OCI-LY1 (cell line): ENCODE measurements around the gene FAM222B.

Experiments
- EZH2 ChIP-seq: fragments of 200-600 bp; sonication (generic), shearing (Covaris generic); IDR thresholded peaks from 2 replicates; pipeline ENCODE4 v1.8.0; 2017; ENCODE audit warnings: borderline replicate concordance, mixed run types, mild to moderate bottlenecking, antibody characterized with exemption, low read length, moderate library complexity, mixed read lengths
- TF ChIP-seq, protein P1 (sequence below): fragments of 200-600 bp; sonication (generic), shearing (Covaris generic); IDR thresholded peaks from 2 replicates; pipeline ENCODE4 v1.5.1; 2017; ENCODE audit warnings: mild to moderate bottlenecking, antibody characterized with exemption, low read length, moderate library complexity, mixed read lengths

DNA sequence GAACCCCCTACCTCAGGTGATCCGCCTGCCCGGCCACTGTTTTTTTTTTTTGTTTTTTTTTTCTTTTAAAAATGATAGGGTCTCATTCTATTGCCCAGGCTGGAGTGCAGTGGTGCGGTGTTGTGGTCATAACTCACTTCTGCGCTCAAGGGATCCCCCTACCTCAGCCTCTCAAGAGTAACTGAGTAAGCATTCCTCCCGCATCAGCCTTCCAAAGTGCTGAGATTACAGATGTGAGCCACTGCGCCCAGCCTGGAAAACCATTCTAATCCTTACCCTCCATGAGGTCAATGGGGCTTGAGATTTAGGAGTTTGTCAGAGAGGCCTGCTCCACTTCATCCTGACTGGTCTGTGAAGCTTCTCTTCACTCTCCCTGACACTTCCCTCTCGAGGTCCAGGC lies 24.7 kb upstream of the FAM222B start:
- TF ChIP-seq, protein P1, sequence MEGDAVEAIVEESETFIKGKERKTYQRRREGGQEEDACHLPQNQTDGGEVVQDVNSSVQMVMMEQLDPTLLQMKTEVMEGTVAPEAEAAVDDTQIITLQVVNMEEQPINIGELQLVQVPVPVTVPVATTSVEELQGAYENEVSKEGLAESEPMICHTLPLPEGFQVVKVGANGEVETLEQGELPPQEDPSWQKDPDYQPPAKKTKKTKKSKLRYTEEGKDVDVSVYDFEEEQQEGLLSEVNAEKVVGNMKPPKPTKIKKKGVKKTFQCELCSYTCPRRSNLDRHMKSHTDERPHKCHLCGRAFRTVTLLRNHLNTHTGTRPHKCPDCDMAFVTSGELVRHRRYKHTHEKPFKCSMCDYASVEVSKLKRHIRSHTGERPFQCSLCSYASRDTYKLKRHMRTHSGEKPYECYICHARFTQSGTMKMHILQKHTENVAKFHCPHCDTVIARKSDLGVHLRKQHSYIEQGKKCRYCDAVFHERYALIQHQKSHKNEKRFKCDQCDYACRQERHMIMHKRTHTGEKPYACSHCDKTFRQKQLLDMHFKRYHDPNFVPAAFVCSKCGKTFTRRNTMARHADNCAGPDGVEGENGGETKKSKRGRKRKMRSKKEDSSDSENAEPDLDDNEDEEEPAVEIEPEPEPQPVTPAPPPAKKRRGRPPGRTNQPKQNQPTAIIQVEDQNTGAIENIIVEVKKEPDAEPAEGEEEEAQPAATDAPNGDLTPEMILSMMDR, result no peak
- TF ChIP-seq EZH2, result no peak
